Measurements from ENCODE around the gene STXBP4.

- TF ChIP-seq CTCF (IDR thresholded peaks at IDR 0.05; ENCODE audit: insufficient read depth, low read depth, low read length) (no peak), EZH2 (IDR thresholded peaks at IDR 0.05; ENCODE audit: insufficient read depth, low read length) (no peak)
These were observed 152.7 kb downstream of the STXBP4 start for GRCh38 chr17:55121268-55121667.
